Left forelimb (tissue), 1 donor: ENCODE measurements around the gene SLC52A1.
A peak's percentile ranks its signal among the peaks of the same experiment; 100 is the strongest.
"Not testable (repeated sequence)": the region's sequence is repeated elsewhere in the genome, so short reads cannot be mapped to it uniquely, and the experiment has no call there.

ENCODE experiments used
- DNase-seq: peaks from one replicate; pipeline ENCODE4 v3.0.0-alpha.2; 2018; ENCODE audit warnings: low spot score

Gene SLC52A1

DNA sequence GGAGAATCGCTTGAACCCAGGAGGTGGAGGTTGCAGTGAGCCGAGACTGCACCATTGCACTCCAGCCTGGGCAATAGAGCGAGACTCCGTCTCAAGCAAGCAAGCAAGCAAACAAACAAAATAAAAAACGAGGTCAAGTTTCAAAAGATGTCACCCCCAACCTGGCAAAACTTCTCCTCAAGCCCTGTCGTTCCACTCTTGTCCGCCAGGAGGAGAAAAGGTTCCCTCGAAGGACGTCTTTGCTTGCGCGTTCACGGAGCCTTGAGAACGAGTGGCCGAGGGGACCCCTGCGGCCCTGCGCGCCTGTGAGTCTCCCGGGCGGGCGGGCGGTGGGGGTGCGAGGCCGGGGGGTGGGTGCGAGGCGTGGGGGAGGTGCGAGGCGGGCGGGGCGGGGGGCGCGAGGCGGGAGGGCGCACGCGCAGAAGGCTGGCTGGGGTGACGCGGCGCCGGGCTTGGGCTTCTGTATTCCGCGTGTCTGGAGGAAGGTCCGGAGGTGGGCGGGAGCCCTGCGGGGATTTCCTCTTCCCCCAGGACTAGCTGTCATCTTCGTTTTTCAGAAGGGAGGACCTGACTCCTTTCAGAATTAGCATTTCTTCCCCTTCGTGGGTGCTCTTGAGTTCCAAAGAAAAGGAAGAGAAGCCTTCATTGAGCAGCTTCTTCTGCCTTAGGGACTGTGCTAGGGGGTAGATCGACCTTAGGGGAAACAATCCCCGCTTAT is 3.7 kb downstream of the SLC52A1 start:
- peak; percentile 88 for DNase-seq

DNA sequence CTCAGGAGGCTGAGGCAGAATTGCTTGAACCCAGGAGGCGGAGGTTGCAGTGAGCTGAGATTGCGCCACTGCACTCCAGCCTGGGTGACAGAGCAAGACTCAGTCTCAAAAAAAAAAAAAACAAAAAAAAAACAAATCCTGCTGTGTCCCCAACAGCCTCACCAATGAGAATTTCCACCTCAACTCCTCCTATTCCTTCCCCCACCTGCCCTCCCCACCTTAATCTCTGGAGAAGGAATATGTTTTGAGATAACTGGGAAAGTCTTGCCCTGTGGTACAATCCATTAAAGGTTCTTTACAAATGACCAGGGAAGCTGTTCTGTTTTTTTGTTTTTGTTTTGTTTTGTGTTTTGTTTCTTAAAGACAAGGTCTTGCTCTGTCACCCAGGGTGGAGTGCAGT is 5.1 kb downstream of the SLC52A1 start:
- DNase-seq = not testable (repeated sequence)

DNA sequence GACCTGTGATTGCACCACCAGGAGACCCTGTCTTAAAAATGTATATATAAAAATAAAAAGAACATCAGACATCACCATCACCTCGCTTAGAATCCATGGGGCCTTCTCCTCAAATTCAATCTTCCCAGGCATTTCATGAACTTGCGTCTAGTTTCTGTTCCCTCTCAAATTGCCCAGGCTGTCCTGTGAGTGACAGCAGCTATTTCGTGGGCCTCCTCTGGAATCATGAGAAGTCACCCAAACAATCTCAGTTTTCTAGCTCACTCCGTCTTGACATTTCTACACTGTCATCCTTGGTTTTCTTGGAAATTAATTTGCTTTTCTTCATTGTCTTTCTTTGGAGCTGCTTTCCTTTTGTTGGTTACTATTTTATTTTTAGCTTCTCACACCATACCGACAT is 7.3 kb downstream of the SLC52A1 start:
- DNase-seq = no peak

DNA sequence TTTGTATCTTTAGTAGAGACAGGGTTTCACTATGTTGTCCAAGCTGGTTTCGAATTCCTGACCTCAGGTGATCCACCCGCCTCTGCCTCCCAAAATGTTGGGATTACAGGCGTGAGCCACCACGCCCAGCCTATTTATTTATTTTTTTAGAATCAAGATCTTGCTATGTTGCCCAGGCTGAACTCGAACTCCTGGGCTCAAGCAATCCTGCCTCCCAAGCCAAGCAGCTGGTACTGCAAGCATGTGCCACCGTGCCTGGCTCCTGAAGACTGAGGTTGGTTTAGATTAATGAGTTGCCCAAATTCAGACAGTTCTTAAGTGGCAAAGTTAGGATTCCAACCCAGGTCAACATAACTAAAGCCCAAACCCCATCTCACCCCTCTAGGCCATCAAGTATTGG is 7.9 kb downstream of the SLC52A1 start:
- DNase-seq = no peak

DNA sequence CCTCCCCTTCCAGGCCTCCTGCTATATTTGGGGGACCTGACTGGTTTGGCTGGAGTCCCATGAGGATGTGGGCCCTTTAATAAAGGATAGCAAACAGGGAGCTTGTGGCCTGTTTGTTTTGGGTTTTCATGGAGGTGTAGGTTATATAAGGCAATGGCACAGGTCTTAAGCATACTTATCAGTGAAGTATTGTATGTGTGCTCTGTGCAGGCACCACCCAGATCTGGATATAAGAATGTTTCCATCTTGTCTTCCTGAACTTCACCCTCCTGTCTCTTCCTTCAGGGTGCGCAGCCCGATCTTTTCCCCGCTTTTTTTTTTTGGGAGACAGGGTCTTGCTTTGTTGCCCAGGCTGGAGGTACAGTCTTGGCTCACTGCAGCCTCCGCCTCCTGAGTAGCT is 10.6 kb downstream of the SLC52A1 start:
- no peak for DNase-seq

DNA sequence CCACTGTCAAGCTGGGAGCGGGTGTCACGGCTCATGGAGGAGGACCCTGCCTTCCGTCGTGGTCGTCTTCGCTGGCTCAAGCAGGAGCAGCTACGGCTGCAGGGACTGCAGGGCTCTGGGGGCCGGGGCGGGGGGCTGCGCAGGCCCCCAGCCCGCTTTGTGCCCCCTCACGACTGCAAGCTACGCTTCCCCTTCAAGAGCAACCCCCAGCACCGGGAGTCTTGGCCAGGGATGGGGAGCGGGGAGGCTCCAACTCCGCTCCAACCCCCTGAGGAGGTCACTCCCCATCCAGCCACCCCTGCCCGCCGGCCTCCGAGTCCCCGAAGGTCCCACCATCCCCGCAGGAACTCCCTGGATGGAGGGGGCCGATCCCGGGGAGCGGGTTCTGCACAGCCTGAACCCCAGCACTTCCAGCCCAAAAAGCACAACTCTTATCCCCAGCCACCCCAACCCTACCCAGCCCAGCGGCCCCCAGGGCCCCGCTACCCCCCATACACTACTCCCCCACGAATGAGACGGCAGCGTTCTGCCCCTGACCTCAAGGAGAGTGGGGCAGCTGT is 11.6 kb downstream of the SLC52A1 start:
- DNase-seq = no peak

DNA sequence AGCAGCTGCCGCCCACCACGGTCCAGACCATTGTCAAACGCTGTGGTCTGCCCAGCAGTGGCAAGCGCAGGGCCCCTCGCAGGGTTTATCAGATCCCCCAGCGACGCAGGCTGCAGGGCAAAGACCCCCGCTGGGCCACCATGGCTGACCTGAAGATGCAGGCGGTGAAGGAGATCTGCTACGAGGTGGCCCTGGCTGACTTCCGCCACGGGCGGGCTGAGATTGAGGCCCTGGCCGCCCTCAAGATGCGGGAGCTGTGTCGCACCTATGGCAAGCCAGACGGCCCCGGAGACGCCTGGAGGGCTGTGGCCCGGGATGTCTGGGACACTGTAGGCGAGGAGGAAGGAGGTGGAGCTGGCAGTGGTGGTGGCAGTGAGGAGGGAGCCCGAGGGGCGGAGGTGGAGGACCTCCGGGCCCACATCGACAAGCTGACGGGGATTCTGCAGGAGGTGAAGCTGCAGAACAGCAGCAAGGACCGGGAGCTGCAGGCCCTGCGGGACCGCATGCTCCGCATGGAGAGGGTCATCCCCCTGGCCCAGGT is 13.0 kb downstream of the SLC52A1 start:
- no peak for DNase-seq

DNA sequence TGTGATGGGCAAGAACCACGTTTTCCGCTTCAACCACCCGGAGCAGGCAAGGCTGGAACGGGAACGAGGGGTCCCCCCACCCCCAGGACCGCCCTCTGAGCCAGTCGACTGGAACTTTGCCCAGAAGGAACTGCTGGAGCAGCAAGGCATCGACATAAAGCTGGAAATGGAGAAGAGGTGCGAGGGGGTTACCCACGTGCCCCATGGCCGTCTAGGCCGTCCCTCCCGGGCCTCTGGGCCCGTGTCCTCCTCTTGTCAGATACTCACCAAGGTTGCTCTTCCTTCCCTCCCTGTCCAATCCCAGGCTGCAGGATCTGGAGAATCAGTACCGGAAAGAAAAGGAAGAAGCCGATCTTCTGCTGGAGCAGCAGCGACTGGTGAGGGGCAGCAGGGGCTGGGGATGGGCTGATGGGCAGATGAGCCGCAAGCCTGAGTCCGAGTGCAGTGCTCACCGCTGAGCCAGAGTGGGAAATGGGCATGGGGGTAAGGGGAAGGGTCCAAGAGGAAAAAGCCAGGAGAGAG is 14.7 kb downstream of the SLC52A1 start:
- no peak for DNase-seq

DNA sequence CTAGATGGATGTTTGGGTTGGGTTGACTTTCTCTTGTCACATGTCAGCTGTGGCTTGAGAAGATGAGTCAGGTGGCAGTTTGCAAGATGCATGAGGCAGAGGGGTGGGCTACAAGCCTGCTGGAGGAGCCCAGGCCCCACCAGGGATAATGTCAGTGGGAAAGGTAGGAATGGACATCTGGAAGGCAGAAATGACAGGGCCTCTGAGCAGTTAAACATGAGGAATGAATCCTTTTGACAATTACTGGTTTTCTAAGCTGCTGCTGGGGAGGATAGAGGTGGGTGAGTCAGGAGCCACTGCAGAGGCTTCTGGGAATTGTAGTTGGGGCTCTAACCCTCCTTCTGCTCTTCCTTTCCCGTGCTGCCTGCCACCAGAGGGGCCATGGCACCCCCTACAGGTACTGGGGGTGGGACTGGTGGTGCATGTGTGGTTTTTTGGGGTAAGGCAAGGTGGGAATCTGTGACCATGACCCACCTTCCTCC is 15.7 kb downstream of the SLC52A1 start:
- DNase-seq = no peak

DNA sequence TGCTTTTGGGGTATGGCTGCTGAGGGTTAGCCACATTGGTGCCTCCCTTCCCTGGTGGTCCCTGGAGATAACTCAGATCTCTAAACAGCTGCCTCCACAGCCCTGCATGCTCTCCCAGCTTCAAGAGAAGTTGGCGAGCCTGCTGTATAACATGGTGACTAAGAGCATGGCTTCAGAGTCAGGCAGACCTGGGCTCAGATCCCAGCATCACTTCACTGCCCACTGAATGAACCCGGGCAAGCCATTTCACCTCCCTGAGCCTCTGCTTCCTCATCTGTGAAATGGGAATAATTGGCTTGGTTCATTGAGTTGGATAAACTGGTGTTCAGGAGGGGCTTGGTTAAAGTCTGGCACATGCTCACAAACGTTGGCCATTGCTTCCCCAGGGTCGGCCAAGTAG is 20.9 kb downstream of the SLC52A1 start:
- DNase-seq = no peak

DNA sequence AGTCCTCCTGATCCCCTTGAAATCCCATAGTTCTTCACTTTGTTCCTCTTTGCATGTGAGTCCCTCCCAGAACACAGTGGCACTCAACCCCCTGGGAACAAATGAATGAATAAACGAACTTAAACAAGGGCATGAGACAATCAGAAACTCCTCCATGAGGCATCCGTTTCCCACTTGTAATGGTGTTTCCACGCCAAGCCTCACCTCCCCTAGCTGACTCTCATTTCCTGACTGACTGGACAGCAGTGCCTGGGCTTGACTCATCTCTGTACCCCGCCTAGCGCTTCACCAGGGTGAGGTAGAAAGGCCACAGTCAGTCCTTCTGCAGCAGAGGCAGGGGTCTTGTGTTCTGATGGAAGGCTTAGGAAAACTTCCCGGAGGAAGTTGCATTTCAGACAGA is 23.3 kb downstream of the SLC52A1 start:
- DNase-seq = no peak

DNA sequence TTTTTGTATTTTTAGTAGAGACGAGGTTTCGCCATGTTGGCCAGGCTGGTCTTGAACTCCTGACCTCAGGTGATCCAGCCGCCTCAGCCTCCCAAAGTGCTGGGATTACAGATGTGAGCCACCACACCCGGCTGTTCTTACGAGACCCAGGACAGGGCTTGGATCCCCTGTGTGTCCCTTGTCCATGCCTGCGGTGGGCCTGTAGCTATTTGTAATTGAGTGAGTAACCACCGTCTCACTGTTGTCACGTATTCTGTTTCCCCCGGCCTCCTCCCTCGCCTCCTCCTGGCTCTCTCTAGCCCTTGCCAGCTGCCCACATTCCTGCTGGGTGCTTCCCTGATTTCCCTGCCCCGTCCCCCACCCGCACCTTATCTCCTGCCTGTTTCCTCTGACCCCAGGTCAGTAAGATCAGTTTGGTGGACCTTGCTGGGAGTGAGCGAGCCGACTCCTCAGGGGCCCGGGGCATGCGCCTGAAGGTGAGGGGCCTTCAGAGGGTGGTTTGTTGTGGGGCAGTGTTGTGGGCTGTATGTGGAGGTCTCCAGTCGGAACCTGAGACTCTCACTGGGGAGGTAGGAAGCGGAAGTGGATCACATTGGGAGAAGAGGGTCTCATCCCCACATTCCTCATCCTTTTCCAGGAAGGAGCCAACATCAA is 31.9 kb downstream of the SLC52A1 start:
- DNase-seq = no peak

DNA sequence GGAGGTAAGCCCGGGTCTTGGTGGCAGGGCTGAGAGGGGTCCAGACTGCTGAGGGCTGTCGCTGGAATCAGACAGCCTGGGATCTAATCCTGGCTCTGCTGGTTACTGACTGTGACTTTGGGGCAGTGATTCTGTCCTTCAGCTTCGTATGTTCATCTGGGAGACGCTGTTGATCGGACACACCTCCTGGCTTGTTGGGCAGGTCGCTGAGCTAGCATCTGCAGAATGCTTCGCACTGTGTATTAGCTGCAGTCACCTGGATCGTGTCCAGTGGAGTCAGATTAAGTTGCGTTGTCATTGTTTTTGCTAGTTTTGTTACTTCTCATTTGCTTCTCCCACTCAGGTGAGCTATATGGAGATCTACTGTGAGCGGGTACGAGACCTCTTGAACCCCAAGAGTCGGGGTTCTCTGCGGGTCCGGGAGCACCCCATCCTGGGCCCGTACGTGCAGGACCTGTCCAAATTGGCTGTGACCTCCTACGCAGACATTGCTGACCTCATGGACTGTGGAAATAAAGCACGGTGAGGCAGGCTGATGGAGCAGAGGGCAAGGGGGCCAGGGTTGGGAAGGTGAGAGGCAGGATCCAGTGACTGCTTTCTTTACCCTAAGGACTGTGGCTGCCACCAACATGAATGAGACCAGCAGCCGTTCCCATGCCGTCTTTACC is 33.0 kb downstream of the SLC52A1 start:
- no peak for DNase-seq

DNA sequence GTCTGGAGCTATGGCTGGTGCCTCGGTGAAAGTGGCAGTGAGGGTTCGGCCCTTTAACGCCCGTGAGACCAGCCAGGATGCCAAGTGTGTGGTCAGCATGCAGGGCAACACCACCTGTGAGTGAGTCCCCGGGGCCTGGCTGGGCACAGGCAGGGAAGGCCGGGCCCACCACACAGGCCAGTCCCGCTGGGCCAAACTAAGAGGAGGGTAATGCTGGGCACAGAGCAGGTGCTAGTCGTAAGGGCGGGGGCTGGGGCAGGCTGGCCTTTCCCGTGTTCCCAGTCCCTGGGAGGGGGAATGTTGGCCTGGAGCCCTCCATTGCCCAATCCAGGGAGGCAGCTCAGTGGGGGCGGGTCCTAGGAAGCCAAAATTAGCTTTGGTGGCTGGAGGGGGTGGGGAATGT is 35.0 kb downstream of the SLC52A1 start:
- no peak for DNase-seq

DNA sequence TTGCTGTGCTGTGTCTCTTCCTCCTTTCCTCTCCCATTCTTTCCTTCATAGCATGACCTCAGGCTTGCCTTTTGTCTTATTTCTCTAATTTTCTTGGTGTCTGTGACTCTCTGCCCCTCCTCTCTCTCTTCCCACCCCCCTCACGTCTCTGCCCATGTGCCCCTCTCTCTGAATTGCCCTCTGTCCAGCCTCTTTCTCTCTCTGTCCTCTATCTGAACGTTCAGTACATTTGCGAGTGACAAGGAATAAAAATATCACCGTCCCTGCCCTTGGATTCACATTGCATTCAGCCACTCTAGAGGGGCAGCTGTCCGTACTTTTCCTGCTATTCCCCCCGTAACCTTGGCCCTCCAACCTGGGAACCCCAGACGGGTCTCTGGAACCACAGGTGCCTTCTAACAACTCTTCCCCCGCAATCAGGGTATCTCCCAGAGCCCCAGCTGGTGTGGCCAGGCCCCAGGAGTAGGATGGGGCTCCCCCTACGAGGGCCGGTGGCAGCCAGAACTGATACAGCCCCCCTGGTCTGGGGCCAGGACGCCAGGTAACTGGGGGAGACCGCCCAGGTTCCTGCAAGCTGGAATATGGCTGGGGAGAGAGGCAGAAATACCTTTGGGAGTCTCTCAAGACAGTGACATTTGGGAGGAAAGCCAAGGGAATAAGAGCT is 35.7 kb downstream of the SLC52A1 start:
- DNase-seq = no peak

DNA sequence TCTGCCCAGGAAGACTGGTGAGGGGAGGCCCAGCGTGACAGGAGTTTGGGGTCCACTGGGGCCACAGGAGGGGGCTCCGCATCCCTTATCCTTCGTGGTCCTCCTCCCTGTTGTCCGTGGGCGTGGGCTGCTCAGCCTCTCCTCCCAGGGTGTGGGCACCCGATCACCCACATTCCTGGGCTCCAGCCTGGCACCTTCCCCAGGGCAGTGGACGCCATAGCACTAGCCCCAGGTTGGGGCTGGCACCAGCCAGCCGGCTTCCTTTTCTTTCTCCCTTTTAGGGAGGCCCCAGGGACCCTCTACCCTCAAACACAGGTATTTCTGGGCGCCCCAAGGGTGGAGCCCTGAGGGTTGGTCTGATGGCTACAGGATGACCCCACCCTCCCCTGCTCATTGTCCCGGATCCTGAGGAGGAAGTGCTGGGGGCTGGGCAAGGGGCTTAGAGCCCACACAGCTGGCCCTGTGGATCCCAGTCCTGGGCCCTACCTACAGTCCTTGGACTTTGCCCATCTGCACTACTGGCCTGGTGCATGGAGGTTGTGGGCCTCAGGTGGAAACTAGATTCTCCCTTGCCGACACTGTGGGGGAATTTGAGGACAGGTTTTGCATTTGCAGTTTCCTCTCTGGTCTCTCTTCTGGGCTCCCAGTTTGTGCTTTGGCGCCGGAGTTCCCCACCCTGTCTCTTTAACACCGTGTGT is 36.3 kb downstream of the SLC52A1 start:
- DNase-seq = no peak

DNA sequence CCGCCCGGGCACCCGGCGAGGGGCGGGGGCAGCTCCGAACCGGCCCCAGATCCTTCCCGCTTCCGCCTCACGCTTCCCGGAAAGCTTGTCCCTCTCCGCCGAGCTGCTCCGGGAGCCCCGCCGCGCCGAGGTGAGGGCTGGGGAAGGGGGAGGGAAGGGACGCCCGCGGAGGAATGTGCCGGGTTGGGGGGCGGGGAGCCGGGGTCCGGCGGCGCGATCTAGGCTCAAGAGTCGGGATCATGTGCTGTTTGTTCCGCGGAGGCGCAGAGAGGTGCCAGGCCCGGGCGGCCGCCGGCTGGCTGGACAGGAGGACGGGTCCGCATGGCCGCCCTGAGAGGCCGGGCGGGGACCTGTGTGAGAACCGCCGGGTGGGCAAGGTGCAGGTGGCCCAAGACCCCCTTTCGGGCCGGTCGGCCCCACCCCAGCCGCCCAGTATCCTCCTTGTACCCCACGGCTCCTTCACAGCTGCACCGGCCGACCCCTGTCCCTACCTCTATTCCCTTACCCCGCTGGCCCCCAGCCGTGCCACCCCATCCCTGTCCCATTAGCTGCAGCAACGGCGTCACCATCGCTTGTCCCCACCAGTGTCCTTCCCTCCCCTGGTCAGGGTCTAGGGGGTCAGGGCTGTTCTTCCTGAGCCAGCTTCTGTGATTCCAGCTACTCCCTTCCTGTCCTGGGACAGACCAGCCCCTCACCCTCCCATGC is 37.0 kb downstream of the SLC52A1 start:
- no peak for DNase-seq

DNA sequence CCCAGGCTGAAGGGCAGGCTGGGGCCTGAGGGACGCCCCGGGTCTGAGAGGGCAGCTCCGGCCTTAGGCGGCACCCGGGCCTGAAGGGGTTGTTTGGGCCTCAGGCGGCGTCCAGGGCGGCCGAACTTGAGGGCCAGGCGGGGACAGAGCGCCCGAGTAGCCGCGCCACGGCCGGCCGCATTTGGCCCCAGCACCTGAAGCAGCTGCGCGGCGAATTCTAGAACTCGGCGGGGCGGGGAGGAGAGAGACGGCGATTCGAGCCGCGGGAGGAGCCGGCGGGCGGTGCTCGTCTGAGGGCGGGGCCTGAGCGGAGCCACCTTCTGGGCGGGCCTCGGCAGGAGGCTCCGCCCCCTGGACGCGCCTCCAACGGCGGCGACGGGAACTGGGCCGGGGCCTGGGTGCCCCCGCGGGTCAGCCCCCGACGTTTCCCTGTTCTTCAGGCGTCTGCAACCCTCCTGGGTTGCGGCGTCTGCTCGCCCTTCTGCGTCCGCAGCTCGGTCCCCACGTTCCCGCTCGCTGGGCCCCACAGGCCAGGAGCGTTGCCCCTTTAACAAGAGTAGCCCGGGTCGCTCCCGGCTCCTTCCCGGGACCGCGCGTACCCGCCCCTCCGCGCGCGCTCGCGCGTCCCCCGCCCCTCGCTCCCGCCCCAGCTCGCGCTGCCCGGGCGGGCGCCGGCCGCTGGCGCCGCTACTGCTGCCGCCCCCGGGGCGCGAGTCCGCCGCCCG is 37.8 kb downstream of the SLC52A1 start, which contains the start of the genes INCA1 and KIF1C:
Gene INCA1 (minus strand): TSS at position 221 of the 725 bp plus-strand sequence. CDS start 3,085 bp downstream, outside the sequence.
Gene KIF1C (plus strand): TSS at position 649 of the 725 bp plus-strand sequence. CDS start 2,297 bp downstream, outside the sequence.
- DNase-seq = peak; percentile 97

DNA sequence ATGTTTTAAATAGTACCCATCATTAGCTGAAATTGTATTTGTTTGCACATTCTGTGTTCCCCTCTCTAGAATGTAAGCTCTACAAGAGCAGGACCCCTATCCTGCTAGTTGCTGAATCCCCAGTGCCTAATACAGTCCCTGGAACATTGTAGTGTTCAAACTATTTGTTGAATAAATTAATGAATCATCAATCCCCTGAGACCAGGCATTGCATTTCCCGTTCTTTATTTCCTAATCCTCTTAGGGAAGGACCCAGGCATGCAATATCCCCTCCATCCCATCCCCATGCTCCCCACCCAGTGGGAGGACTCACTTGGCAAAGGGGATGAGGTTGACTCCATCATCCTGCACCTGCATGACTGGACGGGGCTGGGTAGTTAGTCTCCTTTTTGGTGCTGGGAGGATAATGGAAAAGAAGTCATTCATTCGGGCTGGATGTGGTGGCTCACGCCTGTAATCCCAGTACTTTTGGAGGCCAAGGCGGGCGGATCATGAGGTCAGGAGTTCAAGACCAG is 41.1 kb downstream of the SLC52A1 start:
- DNase-seq = no peak
